ENCODE measurements around the gene C5AR1.
"Not testable (repeated sequence)": the region's sequence is repeated elsewhere in the genome, so short reads cannot be mapped to it uniquely, and the experiment has no call there.

C5AR1 gene

DNA sequence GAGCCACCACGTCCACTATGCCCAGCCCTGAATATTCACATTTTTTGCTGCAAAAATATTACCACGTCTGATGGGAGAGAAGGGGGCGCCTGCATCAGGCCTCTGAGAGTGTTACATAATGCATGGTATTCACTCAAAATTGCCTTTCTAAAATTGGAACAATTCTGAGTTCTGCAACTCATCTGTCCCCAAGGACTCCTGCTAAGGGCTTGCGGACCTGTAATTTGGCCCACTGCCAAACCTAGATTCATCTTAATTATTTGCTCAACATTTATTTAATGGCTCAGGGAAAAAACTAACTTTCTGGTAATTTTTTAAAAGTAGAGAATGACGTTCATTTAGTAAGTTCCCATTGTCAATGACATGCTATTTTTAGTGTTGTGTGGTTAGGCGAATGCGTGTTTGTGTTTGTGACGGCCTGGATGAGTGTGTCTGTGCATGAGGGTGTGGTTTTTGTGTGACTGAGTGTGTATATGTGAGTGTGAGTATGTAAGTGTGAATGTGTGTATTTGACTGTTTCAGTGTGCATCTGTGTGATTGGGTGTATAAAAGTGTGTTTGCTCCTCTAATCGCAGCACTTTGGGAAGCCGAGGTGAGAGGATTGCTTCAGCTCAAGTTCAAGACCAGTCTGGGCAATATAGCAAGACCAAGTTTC lies 26.1 kb upstream of the C5AR1 start:
- no peak for DNase-seq (ENCODE audit: extremely low spot score, insufficient read length, low read depth)
- FAIRE-seq = no peak

DNA sequence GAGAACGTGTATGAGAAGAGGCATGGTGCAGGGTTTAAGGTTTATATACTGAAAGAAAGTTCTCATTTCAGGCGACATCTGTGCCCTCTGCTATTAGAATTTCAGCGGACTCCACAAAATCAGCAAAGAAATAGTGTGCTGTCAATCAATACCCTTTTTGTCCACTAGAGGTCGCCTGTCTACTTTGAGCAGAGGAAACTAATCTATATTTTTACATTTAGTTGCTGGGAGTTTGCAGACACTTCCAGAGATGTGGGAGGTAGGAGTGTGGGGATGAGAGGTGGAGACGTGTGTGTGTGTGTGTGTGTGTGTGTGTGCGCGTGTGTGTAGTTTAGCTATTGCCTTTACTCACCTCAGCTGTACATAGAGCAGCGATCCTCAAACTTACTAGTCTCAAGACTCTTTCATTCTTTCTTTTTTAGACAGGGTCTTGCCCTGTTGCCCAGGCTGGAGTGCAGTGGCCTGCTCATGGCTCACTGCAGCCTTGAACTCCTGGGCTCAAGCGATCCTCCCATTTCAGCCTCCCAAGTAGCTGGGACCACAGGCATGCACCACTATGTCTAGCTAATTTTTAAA lies 25.2 kb upstream of the C5AR1 start:
- peak; percentile 73 for FAIRE-seq
- DNase-seq (ENCODE audit: extremely low spot score, insufficient read length, low read depth) = no peak

DNA sequence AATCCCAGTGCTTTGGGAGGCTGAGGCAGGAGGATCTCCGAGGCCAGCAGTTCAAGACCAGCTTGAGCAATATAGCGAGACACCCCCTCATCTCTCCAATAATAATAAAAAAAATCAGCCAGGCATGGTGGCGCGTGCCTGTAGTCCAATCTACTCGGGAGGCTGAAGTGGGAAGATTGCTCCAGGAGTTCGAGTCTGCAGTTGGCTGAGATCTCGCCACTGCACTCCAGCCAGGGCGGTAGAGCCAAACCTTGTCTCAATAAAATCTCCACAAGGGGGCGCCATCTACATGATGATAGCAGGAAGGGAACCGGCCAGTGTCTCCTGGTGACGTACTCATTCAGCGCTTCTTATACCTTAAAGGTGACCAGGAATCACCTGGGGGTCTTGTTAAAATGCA lies 13.6 kb upstream of the C5AR1 start:
- FAIRE-seq (peak; percentile 95), DNase-seq (ENCODE audit: extremely low spot score, insufficient read length, low read depth) (no peak)

DNA sequence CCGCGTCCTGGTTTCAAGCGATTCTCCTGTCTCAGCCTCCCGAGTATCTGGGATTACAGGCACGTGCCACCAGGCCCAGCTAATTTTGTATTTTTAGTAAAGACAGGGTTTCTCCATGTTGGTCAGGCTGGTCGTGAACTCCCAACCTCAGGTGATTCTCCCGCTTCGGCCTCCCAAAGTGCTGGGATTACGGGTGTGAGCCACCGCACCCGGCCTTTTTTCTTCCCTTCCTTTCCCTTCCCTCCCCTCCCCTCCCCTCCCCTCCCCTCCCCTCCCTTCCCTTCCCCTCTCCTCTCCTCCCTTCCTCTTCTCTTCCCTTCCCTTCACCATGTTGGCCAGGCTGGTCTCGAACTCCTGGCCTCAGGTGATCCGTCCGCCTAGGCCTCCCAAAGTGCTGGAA lies 8.8 kb upstream of the C5AR1 start:
- not testable (repeated sequence) for FAIRE-seq; DNase-seq (ENCODE audit: extremely low spot score, insufficient read length, low read depth)

DNA sequence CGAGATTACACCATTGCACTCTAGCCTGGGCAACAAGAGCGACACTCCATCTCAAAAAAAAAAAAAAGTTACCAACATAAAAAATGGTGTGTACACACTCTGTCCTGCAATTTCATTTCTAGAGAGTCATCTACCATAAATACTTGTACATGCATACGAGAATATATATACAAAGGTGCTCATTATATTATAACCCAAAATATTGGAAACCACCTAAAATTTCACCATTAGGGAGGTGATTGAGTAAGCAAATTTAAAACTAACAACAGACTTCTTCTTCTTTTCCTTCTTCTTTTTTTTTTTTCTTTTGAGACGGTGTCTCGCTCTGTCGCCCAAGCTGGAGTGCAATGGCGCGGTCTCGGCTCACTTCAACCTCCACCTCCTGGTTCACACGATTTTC lies 7.4 kb upstream of the C5AR1 start:
- peak; percentile 12 for FAIRE-seq
- no peak for DNase-seq (ENCODE audit: extremely low spot score, insufficient read length, low read depth)

DNA sequence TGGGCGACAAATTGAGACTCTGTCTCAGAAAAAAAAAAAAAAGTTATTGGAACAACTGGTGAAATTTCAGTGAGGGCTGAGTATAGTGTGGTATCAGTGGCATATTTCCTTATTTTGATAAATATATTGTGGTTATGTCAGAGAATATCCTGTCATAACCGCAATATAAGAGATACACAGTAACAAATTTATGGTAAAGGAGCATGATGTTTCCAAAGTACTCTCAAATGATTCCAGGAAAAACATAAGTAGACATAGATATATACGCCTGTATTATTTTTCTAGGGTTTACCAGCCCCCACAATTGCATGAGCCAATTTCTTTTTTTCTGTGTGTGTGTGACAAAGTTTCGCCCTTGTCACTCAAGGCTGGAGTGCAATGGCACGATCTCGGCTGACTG lies 5.7 kb upstream of the C5AR1 start:
- FAIRE-seq (no peak), DNase-seq (ENCODE audit: extremely low spot score, insufficient read length, low read depth) (no peak)

DNA sequence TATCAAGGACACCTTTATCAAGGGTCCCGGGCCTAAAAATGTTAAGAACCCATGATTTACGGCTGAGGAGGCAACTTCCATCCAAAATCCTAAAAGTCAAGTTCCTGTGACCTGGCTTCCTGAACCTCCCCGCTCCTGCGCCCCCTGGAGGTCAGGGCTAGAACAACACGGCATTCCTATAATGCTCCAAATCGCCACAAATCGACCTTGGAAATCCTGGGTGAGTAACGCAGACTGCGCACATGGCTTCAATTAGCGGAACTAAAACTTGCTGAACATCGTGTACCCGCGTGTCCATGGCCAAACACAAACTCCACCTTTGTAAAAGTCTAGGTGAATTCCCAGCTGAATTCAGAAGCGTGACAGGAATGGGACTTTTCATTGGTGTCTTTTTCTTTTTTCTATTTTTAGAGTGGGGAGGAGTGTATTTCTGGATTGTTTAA lies 4.3 kb upstream of the C5AR1 start:
- FAIRE-seq = peak; percentile 71

DNA sequence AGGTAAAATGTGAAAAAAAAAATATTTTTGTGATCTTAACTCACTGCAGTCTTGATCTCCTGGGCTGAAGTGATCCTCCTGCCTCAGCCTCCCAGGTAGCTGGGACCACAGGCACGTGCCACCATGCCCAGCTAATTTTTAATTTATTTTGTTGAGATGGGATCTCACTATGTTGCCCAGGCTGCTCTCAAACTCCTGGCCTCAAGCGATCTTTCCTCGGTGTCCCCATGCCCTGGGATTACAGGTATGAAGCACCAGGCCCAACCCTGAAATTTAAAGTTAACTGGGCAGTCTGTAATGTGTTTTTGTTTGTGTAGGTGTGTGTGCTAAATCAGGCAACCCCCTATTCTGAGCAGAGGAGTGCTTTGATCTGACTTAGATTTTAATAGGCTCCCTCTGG lies 3.4 kb upstream of the C5AR1 start:
- DNase-seq (ENCODE audit: extremely low spot score, insufficient read length, low read depth) (no peak), FAIRE-seq (no peak)

More for the DNA sequence above, 4.3 kb upstream of the C5AR1 start:
- DNase-seq (ENCODE audit: extremely low spot score, insufficient read length, low read depth) = no peak

DNA sequence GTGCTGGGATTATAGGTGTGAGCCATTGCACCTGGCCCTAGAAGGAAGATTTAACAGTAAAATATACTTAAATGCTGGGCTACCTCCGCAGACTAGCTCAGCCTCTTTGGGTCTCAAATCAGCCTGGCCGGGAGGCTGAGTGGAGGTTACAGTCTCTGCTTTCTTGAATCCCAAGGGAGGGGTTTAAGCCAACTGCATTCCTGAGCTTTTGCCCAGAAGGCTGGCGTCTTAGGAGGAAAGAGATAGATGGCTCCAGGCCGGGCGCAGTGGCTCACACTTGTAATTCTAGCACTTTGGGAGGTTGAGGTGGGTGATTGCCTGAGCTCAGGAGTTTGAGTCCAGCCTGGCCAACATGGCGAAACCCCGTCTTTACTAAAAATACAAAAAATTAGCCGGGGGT lies 623 bp upstream of the C5AR1 start:
- no peak for FAIRE-seq
- no peak for DNase-seq (ENCODE audit: extremely low spot score, insufficient read length, low read depth)

DNA sequence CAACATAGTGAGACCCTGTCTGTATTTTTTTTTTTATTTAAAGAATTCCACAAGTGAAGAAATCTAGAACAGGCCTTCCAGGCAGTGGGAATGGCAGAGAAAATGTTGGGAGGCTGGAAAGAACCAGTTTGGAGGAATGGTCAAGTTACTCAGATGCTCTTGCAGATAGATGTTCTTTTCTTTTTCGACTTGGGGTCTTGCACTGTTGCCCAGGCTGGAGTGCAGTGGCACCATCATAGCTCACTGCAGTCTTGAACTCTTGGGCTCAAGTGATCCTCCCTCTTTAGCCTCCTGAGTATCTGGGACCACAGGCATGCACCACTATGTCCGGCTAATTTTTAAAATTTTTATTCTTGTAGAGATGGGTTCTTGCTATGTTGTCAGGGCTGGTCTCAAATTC lies 662 bp downstream of the C5AR1 start:
- no peak for FAIRE-seq
- DNase-seq (ENCODE audit: extremely low spot score, insufficient read length, low read depth) = no peak

DNA sequence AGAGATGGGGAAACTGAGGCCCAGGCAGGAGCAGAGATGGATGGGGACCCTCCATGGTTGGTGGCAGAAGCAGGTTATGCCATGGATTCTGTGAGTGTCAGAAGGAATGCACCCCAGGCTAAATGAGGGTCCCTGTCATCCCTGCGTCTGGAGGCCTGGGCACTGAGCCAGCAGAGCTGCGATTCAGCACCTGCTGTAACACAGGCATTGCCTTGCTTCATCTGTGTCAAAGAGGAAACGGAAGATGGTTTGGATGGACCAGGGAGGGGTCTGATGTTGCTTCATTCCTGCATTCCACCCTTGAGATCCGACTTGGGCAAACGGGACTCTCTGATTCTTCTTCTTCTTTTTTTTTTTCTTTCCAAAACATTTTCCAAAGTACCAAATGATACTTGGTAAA lies 1.2 kb downstream of the C5AR1 start:
- FAIRE-seq (no peak), DNase-seq (ENCODE audit: extremely low spot score, insufficient read length, low read depth) (no peak)

DNA sequence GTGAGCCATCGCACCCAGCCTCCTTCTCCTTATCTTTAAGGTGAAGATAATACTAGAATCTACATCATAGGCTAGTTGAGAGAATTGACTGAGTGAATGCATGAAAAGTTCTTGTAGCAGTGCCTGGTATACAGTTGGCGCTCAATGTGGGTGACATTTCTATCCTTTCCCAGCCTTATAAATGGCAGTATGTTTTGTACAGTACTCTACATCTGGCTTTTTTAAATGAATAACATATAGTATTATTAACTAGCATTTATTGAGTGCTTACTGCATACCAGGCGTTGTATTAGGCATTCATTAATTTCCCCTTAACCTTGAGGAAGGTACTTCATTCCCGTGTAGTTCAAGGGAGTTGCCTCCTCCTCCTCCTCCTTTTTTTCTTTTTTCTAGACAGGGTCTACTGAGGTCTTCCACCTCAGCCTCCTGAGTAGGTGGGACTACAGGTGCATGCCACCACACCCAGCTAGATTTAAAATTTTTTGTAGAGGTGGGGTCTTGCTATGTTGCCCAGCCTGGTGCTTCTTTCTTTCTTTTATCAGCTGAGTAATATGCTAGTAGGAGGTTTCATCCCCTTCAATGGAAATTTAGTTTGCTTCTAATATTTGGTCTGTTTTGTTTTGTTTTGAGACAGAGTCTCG lies 2.8 kb downstream of the C5AR1 start:
- no peak for DNase-seq (ENCODE audit: extremely low spot score, insufficient read length, low read depth)
- no peak for FAIRE-seq

DNA sequence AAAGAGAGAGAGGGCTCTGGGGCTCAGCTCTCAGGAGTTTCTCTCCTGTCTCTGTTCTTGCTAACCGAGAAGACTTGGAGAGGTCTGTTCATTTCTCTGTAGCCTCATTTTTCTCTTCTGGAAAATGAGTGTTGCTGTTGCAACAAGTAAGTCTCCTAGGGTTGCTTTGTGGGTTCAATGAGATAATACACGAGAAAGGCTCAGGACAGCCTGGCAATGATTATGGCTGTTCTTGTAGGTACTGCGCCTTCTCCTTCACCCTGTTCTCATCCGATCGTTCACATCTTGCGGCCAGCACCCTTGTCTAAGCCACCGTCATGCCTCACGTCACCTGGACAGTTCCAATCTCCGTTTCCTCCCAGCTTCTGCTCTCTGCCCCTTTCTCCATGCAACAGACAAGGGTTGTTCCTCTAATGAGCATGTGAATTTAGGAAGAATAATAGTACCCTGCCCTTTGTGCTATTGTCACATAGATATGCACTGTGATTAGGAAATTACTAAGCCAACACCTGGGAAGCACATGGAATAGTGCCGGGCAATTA lies 4.2 kb downstream of the C5AR1 start:
- FAIRE-seq (no peak), DNase-seq (ENCODE audit: extremely low spot score, insufficient read length, low read depth) (no peak)

DNA sequence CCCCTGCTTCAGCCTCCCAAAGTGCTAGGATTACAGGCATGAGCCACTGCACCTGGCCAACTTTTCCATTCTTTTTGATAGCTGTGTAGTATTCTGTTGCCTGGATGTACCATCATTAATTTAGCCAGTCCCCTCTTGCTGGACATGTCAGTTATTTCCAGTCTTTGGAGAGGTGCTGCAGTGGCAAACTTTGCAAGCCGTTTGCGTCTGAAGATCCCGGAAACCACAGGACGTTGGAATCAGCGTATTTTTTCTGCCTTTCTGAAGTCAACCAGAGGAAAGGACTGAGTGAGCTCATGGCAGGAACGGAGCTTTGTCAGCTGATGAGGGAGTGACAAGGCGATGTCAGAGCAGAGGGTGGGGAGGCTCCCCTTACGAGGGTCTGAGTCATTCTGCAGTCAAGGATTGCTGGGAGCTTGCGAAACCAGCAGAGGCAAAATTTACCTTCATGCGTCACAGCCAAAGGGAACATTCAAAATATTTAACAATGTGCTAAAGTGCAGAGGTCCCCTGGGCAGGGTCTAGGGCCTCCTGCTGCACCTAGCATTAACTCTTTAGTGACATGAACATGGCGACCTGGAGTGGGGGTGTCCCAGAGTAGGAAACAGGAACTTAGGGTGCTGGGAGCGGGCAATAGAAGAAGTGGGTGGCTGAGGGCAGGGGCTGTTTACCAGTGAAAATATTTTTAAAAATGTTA lies 5.6 kb downstream of the C5AR1 start:
- no peak for DNase-seq (ENCODE audit: extremely low spot score, insufficient read length, low read depth)
- FAIRE-seq = no peak

DNA sequence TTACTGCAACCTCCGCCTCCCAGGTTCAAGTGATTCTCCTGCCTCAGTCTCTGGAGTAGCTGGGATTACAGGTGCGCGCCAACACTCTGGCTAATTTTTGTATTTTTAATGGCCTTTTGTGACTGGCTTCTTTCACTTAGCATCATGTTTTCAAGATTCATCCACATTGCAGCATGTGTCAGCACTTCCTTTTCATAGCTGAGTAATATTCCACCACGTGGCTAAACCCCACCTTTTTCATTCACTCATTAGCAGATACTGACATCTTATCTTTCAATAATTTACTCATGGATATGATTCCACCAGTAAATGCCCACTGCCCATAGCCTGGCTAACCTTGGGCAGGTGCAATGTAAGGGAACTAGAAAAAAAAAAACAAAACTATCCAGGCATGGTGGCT lies 6.9 kb downstream of the C5AR1 start:
- DNase-seq (ENCODE audit: extremely low spot score, insufficient read length, low read depth) (no peak), FAIRE-seq (no peak)

DNA sequence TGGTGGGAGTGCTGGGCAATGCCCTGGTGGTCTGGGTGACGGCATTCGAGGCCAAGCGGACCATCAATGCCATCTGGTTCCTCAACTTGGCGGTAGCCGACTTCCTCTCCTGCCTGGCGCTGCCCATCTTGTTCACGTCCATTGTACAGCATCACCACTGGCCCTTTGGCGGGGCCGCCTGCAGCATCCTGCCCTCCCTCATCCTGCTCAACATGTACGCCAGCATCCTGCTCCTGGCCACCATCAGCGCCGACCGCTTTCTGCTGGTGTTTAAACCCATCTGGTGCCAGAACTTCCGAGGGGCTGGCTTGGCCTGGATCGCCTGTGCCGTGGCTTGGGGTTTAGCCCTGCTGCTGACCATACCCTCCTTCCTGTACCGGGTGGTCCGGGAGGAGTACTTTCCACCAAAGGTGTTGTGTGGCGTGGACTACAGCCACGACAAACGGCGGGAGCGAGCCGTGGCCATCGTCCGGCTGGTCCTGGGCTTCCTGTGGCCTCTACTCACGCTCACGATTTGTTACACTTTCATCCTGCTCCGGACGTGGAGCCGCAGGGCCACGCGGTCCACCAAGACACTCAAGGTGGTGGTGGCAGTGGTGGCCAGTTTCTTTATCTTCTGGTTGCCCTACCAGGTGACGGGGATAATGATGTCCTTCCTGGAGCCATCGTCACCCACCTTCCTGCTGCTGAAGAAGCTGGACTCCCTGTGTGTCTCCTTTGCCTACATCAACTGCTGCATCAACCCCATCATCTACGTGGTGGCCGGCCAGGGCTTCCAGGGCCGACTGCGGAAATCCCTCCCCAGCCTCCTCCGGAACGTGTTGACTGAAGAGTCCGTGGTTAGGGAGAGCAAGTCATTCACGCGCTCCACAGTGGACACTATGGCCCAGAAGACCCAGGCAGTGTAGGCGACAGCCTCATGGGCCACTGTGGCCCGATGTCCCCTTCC lies 10.5 kb downstream of the C5AR1 start:
- FAIRE-seq = no peak
- no peak for DNase-seq (ENCODE audit: extremely low spot score, insufficient read length, low read depth)

DNA sequence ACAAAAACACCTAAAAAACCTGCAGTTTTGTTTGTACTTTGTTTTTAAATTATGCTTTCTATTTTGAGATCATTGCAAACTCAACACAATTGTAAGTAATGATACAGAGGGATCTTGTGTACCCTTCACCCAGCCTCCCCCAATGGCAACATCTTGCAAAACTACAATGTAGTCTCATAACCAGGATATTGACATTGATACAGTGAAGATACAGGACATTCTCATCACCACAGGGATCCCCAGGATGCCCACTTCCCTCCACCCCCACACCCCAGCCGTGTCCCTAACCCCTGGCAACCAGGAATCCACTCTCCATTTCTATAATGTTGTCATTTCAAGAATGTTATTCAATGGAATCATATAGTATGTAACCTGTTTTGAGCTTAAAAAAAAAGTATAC lies 12.0 kb downstream of the C5AR1 start:
- DNase-seq (ENCODE audit: extremely low spot score, insufficient read length, low read depth) = no peak
- FAIRE-seq = no peak

DNA sequence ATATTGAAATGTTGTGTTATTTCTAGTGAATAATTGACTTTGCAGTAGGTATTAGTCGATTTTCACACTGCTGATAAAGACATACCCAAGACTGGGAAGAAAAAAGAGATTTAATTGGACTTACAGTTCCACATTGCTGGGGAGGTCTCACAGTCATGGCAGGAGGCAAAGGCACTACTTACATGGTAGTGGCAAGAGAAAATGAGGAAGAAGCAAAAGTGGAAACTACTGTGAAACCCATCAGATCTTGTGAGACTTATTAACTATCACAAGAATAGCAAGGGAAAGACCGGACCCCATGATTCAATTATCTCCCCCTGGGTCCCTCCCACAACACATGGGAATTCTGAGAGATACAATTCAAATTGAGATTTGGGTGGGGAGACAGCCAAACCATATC lies 12.4 kb downstream of the C5AR1 start:
- FAIRE-seq (peak; percentile 64), DNase-seq (ENCODE audit: extremely low spot score, insufficient read length, low read depth) (no peak)

DNA sequence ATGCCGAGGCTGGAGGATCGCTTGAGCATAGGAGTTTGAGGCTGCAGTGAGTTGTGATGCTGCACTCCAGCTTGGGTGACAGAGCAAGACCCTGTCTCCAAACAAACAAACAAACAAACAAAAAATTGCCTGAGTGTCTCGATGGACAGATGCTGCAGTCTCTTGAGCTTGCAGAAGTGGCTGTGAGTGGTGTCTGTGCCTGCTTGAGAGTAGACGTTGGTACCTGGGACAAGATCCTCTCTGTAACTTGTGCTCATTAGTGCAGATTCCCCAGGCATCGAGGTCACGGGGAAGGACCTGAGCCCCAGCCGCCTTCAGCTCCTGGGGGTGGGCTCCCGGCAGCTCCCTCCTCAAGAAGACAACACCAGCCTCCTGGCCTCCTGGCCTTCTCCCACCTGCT lies 13.7 kb downstream of the C5AR1 start:
- DNase-seq (ENCODE audit: extremely low spot score, insufficient read length, low read depth) = no peak
- FAIRE-seq = no peak

DNA sequence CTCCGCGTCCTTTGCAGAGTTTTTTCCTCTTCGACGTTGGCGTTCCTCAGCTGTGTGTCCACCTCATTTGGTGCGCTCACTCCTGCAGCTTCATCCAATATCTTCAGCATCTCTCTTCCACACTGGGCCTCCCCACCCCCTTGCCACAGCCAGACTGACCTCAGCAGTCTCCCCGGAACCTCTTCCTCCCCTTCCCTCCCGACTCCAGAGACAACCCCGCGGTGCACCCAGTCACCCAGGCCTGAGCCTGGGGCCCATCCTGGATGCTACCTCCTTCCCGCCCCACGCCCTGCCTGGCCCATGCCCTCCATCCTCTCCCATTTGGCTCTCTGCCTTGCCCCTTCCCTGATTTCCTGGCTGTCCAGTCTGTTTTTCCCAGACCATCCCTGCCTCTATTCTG lies 14.2 kb downstream of the C5AR1 start:
- FAIRE-seq = no peak
- no peak for DNase-seq (ENCODE audit: extremely low spot score, insufficient read length, low read depth)
